Cardiac fibroblast (primary cell): ENCODE results near the gene AGMAT.

ENCODE experiments used
- DNase-seq, 2 donors: peaks; one replicate each; pipeline versions ENCODE4 v3.0.0 to v3.0.0-alpha.2; 2010; ENCODE audit warnings: low read depth in 2 of 2
- H3K4me3 ChIP-seq, 2 donors: replicated peaks in 1 of 2; 1 replicate in 1 of 2; 2 replicates in 1 of 2; pipeline ENCODE4 v1.5.1; 2011; ENCODE audit warnings: low read depth in 2 of 2, low read length in 2 of 2, mild to moderate bottlenecking in 2 of 2, moderate library complexity in 1 of 2
- TF ChIP-seq, protein P1 (sequence below): IDR thresholded peaks from one replicate; pipeline ENCODE4 v1.5.1; 2011; ENCODE audit warnings: low read depth, mild to moderate bottlenecking, low read length, inconsistent platforms

Gene AGMAT

DNA sequence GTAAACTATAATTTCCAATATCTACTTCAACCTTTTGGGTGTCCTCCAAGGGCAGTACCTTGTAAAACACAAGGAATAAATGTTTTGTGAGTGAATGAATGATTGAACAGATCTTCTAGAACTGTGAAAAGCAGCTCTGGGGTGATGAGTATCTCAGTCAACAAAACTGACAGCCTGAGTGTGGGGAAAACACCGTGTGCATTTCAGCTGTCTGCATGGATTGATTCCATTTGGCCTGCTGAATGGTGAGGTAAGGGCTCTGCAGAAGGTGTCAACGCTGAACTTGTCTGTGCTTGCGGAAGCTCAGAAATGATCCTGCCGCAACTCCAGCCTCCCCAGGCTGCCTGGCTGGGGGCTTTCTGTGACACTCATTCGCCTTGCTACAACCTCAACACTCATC lies 7.4 kb upstream of the AGMAT start:
- no peak overlapping the region for H3K4me3 ChIP-seq
- no peak for DNase-seq
- TF ChIP-seq, protein P1, sequence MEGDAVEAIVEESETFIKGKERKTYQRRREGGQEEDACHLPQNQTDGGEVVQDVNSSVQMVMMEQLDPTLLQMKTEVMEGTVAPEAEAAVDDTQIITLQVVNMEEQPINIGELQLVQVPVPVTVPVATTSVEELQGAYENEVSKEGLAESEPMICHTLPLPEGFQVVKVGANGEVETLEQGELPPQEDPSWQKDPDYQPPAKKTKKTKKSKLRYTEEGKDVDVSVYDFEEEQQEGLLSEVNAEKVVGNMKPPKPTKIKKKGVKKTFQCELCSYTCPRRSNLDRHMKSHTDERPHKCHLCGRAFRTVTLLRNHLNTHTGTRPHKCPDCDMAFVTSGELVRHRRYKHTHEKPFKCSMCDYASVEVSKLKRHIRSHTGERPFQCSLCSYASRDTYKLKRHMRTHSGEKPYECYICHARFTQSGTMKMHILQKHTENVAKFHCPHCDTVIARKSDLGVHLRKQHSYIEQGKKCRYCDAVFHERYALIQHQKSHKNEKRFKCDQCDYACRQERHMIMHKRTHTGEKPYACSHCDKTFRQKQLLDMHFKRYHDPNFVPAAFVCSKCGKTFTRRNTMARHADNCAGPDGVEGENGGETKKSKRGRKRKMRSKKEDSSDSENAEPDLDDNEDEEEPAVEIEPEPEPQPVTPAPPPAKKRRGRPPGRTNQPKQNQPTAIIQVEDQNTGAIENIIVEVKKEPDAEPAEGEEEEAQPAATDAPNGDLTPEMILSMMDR, result no peak

- DNase-seq, result no peak
- TF ChIP-seq, protein P1, result no peak
- H3K4me3 ChIP-seq, result no peak overlapping the region
Measured at GRCh38 chr1:15583016-15583706, 1.7 kb downstream of the AGMAT start.

- TF ChIP-seq, protein P1, result no peak
- no peak for DNase-seq
- H3K4me3 ChIP-seq, result no peak overlapping the region
Measured at GRCh38 chr1:15579683-15580047, 5.2 kb downstream of the AGMAT start.

- no peak overlapping the region for H3K4me3 ChIP-seq
- DNase-seq, result no peak
- TF ChIP-seq, protein P1, result no peak
Measured at GRCh38 chr1:15578921-15579682, 5.7 kb downstream of the AGMAT start.

GRCh38 chr1:15577691-15578090 lies 7.2 kb downstream of the AGMAT start:
- no peak for DNase-seq
- TF ChIP-seq, protein P1, result no peak
- H3K4me3 ChIP-seq, result no peak overlapping the region

DNA sequence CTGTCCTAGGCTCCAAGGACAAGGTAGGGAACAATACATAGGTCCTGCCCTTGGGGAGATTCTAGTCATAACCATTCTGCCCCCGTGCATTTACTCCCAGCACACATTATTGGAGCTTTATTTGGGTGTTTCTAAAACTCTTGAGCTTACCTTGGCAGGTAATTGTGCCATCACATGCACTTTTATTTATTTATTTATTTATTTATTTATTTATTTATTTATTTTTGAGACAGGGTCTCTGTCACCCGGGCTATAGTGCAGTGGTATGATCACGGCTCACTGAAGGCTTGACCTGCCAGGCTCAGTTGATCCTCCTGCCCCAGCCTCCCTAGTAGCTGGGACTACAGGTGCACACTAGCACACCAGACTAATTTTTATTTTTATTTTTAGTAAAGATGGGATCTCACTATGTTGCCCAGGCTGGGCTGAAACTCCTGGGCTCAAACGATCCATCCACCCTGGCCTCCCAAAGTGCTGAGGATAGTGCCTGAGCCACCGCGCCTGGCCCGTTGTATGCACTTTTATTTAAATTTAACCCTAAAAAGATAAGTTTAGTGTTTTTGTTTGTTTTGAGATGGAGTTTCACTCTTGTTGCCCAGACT lies 9.2 kb downstream of the AGMAT start:
- TF ChIP-seq, protein P1, result no peak
- H3K4me3 ChIP-seq, result no peak overlapping the region
- no peak for DNase-seq
